Activated naive CD4-positive, alpha-beta T cell treated with anti-CD3 and anti-CD28 coated beads, Interleukin-2, amount 50 U/mL, for 72 hours (primary cell): ENCODE data around the gene TEKT5. TPM values are rescaled to one million over a fixed set of nuclear protein-coding genes. Genes with fewer than 3 reads are reported as not detected.
"Not testable (repeated sequence)": the region's sequence is repeated elsewhere in the genome, so short reads cannot be mapped to it uniquely, and the experiment has no call there.

Experiments used
- ATAC-seq, 2 donors: fragments of 150-1000 bp; cut with Tn5 transposase; 2 replicates each; pipeline ENCODE4 v1.10.0; 2021; ENCODE audit warnings: mild to moderate bottlenecking in 2 of 2, moderate library complexity in 2 of 2
- DNase-seq, 2 donors: peaks; one replicate each; pipeline ENCODE4 v3.0.0; 2021 to 2022; ENCODE audit warnings: low spot score in 2 of 2
- H3K27ac Mint-ChIP-seq, 2 donors: one replicate each; pipeline ENCODE4 v1.8.0; 2022; ENCODE audit warnings: mild to moderate bottlenecking in 2 of 2, mixed read lengths in 2 of 2
- H3K36me3 Mint-ChIP-seq, 2 donors: one replicate each; pipeline ENCODE4 v1.8.0; 2022; ENCODE audit warnings: mixed read lengths in 2 of 2
- H3K9me3 Mint-ChIP-seq, 2 donors: one replicate each; pipeline ENCODE4 v1.8.0; 2022; ENCODE audit warnings: mixed read lengths in 2 of 2
- total RNA-seq, 2 donors: library from RNA; stranded (reverse); gene quantifications; one replicate each; pipeline ENCODE4 v1.2.3, GENCODE V29; 2022

The TEKT5 gene
- not detected for total RNA-seq

DNA sequence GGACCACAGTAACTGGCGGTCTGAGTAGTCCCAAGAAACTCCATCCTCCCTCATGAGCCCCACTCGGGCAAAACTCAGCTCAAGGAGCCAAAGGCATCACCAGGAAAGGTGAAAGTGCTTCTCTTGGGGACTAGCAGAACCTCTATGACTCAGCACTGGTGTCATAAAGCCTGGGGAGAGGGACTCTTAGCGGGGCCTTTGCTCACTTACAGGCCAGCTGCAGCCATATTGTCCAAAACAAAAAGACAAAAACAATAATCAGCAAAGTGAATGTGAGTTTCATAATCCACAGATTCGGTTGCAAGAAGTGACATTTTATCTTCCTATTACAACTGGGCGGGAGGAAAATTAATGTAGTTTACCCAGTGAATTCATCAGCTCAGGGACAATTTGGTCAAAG is at the start of gene TEKT5:
TEKT5 (minus strand) TSS at position 101 of the 400 bp plus-strand sequence; CDS start at position 44, 57 bp downstream.
- H3K36me3 Mint-ChIP-seq, result no peaks in the 10 kb centered on the region
- no peak for DNase-seq
- H3K9me3 Mint-ChIP-seq, result no peaks in the 10 kb centered on the region
- no peak for ATAC-seq
- H3K27ac Mint-ChIP-seq, result no peak within 1 kb of the TSS

DNA sequence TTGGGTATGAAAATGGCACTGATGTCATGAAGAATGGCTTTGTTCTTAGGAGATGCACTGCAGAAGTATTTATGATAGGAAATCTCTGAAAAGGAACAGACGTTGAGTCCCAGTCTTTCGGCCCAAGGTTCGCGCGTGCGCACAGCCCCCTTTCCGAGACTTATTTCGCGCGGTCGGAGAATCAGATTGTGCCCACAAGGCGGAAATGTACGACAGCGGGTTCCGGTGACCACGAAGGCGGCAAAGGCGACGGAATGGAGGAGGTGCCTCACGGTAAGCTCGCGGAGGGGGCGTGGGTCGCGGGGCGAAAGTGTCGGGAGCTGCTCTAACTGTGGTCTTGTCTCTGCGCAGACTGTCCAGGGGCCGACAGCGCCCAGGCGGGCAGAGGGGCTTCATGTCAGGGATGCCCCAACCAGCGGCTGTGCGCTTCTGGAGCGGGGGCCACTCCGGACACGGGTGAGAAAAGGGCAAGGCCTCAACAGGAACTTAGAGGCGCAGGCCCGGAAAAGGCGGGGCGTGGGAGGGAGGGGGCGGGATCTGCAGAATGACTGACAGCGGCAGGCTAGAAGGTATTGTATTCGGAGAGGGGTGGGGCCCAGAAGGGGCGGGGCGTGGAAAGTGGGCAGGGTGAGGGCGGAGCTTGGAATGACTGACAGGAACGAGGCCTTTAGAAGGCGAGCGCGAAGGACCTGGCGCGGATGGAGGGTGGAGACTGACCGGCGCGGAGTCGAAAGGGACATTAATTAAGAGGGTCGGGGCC is 49.1 kb upstream of the TEKT5 start, which contains the start of gene NUBP1:
NUBP1 (plus strand) TSS at position 233 of the 760 bp plus-strand sequence; CDS start at position 255, 22 bp downstream.
- DNase-seq (peak; percentile 98), ATAC-seq (peak; percentile 92 to 96)
- Mint-ChIP-seq H3K9me3 (no peaks in the 10 kb centered on the region), H3K36me3 (peaks cover 0 to 5% of the 10 kb centered on the region in 2 donors), H3K27ac (peak within 1 kb of the TSS; percentile 93 to 96)

GRCh38 chr16:10743227-10743609 is 48.5 kb upstream of the TEKT5 start:
- H3K9me3 Mint-ChIP-seq, result no peaks in the 10 kb centered on the region

DNA sequence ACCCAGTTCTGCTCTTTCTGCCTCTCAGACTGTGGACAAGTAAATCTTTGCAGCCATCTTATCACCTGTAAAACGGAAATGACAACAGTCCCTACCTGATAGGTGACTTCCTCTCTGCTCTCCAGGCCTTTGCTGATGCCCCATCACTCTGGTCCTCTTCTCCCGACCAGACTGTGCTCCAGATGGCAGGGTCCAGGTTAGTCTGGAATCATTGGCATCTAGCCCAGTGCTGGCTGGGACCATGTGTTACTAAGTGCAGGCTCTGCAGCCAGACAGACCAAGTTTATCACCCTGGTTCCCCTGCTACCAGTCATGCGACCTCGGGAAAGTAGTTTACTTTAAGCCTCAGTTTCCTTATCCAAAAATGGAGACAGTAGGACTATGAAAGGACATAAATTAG is 47.1 kb upstream of the TEKT5 start:
- DNase-seq (peak in 1 of 2 donors; percentile 26), ATAC-seq (no peak)
- H3K36me3 Mint-ChIP-seq, result peaks cover 0 to 5% of the 10 kb centered on the region in 2 donors
- no peaks in the 10 kb centered on the region for H3K9me3 Mint-ChIP-seq
- H3K27ac Mint-ChIP-seq, result peak overlapping the region in 1 of 2 donors; percentile 48

More at GRCh38 chr16:10743227-10743609, 48.5 kb upstream of the TEKT5 start:
- H3K36me3 Mint-ChIP-seq, result peaks cover 0 to 5% of the 10 kb centered on the region in 2 donors
- peak in 1 of 2 donors; percentile 13 for DNase-seq
- no peak for ATAC-seq
- H3K27ac Mint-ChIP-seq, result peak overlapping the region; percentile 93 to 96

DNA sequence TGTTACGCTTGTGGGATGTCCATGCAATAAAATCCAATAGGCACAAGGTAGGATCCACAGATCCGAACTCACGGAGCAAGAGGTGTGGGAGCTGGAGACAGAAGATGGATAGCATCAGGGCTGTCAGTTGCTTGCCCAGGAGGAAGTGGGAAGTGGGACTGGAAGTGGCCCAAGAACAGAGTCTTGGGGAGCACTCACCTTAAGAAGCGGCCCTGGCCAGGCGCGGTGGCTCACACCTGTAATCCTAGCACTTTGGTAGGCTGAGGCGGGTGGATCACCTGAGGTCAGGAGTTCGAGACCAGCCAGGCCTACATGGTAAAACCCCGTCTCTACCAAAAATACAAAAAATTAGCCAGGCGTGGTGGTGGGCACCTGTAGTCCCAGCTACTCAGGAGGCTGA is 46.5 kb upstream of the TEKT5 start:
- peak overlapping the region in 1 of 2 donors; percentile 48 for H3K27ac Mint-ChIP-seq
- peak in 1 of 2 donors; percentile 45 for DNase-seq
- ATAC-seq, result not testable (repeated sequence)

DNA sequence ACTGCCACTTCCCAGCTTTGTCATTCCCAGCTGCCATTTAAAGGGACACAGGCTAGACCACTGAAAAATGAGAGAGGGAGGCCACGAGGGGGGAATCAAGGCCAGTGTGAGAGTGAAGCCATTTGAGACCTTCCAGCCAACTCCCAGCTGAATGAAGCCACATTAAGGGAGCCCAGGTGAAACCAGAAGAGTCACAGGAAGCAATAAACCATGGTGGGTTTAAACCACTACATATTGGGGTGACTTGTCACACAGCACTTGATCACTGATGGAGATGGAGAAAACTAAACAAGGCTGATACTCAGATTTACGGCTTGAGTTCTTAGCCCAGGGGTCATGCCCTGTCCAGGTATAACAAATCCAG is 46.1 kb upstream of the TEKT5 start:
- ATAC-seq, result no peak
- Mint-ChIP-seq H3K27ac (peak overlapping the region in 1 of 2 donors; percentile 48), H3K36me3 (peaks cover 0 to 5% of the 10 kb centered on the region in 2 donors), H3K9me3 (no peaks in the 10 kb centered on the region)
- DNase-seq, result peak in 1 of 2 donors; percentile 30

More for the DNA sequence above, 46.5 kb upstream of the TEKT5 start:
- H3K36me3 Mint-ChIP-seq, H3K9me3 Mint-ChIP-seq: not testable (repeated sequence)

- no peak overlapping the region for H3K27ac Mint-ChIP-seq
- ATAC-seq, result no peak
- no peaks in the 10 kb centered on the region for H3K9me3 Mint-ChIP-seq
- peaks cover 0 to 5% of the 10 kb centered on the region in 2 donors for H3K36me3 Mint-ChIP-seq
- DNase-seq, result peak in 1 of 2 donors; percentile 51
Measured at GRCh38 chr16:10740000-10740844, 45.5 kb upstream of the TEKT5 start.

GRCh38 chr16:10738231-10739077 is 43.7 kb upstream of the TEKT5 start:
- DNase-seq, result peak; percentile 51 to 66
- Mint-ChIP-seq H3K9me3 (no peaks in the 10 kb centered on the region), H3K27ac (peak overlapping the region; percentile 45 to 55), H3K36me3 (no peaks in the 10 kb centered on the region)
- ATAC-seq, result peak; percentile 69 to 80

GRCh38 chr16:10737068-10737625 is 42.4 kb upstream of the TEKT5 start:
- Mint-ChIP-seq H3K27ac (no peak overlapping the region), H3K36me3 (no peaks in the 10 kb centered on the region), H3K9me3 (peaks cover 0 to 4% of the 10 kb centered on the region in 2 donors)

GRCh38 chr16:10731790-10732189 is 37.1 kb upstream of the TEKT5 start:
- ATAC-seq, result no peak

More at GRCh38 chr16:10737068-10737625, 42.4 kb upstream of the TEKT5 start:
- DNase-seq (peak; percentile 63 to 69), ATAC-seq (peak; percentile 29 to 51)

GRCh38 chr16:10729104-10730048 is 34.6 kb upstream of the TEKT5 start:
- Mint-ChIP-seq H3K27ac (no peak overlapping the region), H3K36me3 (no peaks in the 10 kb centered on the region), H3K9me3 (peaks cover 0 to 4% of the 10 kb centered on the region in 2 donors)
- no peak for ATAC-seq
- no peak for DNase-seq

More at GRCh38 chr16:10731790-10732189, 37.1 kb upstream of the TEKT5 start:
- H3K27ac Mint-ChIP-seq, result no peak overlapping the region
- H3K36me3 Mint-ChIP-seq, result no peaks in the 10 kb centered on the region
- H3K9me3 Mint-ChIP-seq, result peaks cover 0 to 4% of the 10 kb centered on the region in 2 donors
- DNase-seq, result no peak

- Mint-ChIP-seq H3K9me3 (peaks cover 0 to 2% of the 10 kb centered on the region in 2 donors), H3K36me3 (no peaks in the 10 kb centered on the region), H3K27ac (no peak overlapping the region)
- DNase-seq (no peak), ATAC-seq (no peak)
Measured at GRCh38 chr16:10728003-10728887, 33.5 kb upstream of the TEKT5 start.

DNA sequence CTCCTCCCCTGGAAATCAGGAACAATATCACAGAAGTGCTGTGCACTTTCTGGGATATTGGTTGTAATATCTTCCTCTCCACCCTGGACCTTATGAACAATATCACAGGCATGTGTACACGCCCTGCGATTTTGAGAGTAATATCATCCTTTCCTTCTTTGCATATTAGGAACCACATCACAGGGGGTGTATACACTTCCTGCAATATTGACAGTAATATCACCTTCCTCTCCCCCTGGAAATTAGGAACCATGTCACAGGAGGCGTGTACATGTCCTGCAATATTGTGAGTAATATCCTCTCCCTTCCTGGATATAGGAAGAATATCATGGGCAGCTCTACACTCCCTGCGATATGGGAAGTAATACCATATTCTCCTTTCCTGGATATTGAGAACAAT is 14.2 kb upstream of the TEKT5 start:
- DNase-seq (no peak), ATAC-seq (no peak)
- no peak overlapping the region for H3K27ac Mint-ChIP-seq
- H3K9me3 Mint-ChIP-seq, result no peaks in the 10 kb centered on the region
- H3K36me3 Mint-ChIP-seq, result no peaks in the 10 kb centered on the region

- H3K27ac Mint-ChIP-seq, result no peak overlapping the region
- no peaks in the 10 kb centered on the region for H3K9me3 Mint-ChIP-seq
- no peaks in the 10 kb centered on the region for H3K36me3 Mint-ChIP-seq
- ATAC-seq, result peak; percentile 41 to 42
- no peak for DNase-seq
Measured at GRCh38 chr16:10699756-10700155, 5.0 kb upstream of the TEKT5 start.
